Duodenal mucosa (tissue), 2 donors: ENCODE data around the gene MAP4K1.
"Not testable (repeated sequence)": the region's sequence is repeated elsewhere in the genome, so short reads cannot be mapped to it uniquely, and the experiment has no call there.

Source experiments
- H3K27ac ChIP-seq: one replicate; pipeline ENCODE4 v1.7.0; 2013; ENCODE audit warnings: low read depth, low read length
- H3K27me3 ChIP-seq, 2 donors: one replicate each; pipeline ENCODE4 v1.7.0; 2013; ENCODE audit warnings: low read length in 2 of 2, control low read depth in 1 of 2; ENCODE audit not compliant: insufficient read depth in 2 of 2, control insufficient read depth in 1 of 2
- H3K36me3 ChIP-seq, 2 donors: one replicate each; pipeline ENCODE4 v1.7.0; 2013; ENCODE audit warnings: low read length in 2 of 2, control low read depth in 1 of 2; ENCODE audit not compliant: insufficient read depth in 2 of 2, control insufficient read depth in 1 of 2
- H3K4me1 ChIP-seq, 2 donors: one replicate each; pipeline ENCODE4 v1.7.0; 2013; ENCODE audit warnings: low read length in 2 of 2, control low read depth in 1 of 2; ENCODE audit not compliant: insufficient read depth in 2 of 2, control insufficient read depth in 1 of 2
- H3K4me3 ChIP-seq, 2 donors: one replicate each; pipeline ENCODE4 v1.7.0; 2013; ENCODE audit warnings: low read length in 2 of 2, low read depth in 1 of 2
- H3K9ac ChIP-seq, 2 donors: one replicate each; pipeline ENCODE4 v1.7.0; 2013; ENCODE audit warnings: low read length in 2 of 2, low read depth in 1 of 2
- H3K9me3 ChIP-seq, 2 donors: one replicate each; pipeline ENCODE4 v1.7.0; 2013; ENCODE audit warnings: low read length in 2 of 2, control low read depth in 1 of 2; ENCODE audit not compliant: control insufficient read depth in 1 of 2

Gene MAP4K1

GRCh38 chr19:38624822-38625221 is 7.1 kb upstream of the MAP4K1 start:
- H3K4me1 ChIP-seq, result peaks cover 5 to 6% of the 10 kb centered on the region in 2 donors
- H3K4me3 ChIP-seq, result no peak overlapping the region
- H3K27ac ChIP-seq, result no peak overlapping the region
- peaks cover 39 to 87% of the 10 kb centered on the region in 2 donors for H3K36me3 ChIP-seq
- H3K9ac ChIP-seq, result no peak overlapping the region
- no peaks in the 10 kb centered on the region for H3K9me3 ChIP-seq
- H3K27me3 ChIP-seq, result no peaks in the 10 kb centered on the region

GRCh38 chr19:38619361-38620174 is 1.8 kb upstream of the MAP4K1 start:
- peak overlapping the region; percentile 93 to 100 for H3K4me3 ChIP-seq
- H3K4me1 ChIP-seq, result peaks cover 16 to 19% of the 10 kb centered on the region in 2 donors
- H3K36me3 ChIP-seq, result peaks cover 17 to 37% of the 10 kb centered on the region in 2 donors
- H3K9ac ChIP-seq, result peak overlapping the region; percentile 95 to 96
- peak overlapping the region; percentile 74 for H3K27ac ChIP-seq
- no peaks in the 10 kb centered on the region for H3K9me3 ChIP-seq
- no peaks in the 10 kb centered on the region for H3K27me3 ChIP-seq

GRCh38 chr19:38618590-38619360 is 1.0 kb upstream of the MAP4K1 start, which contains the start of gene EIF3K:
EIF3K (plus strand) TSS chr19:38619188; CDS start chr19:38619269, 81 bp downstream.
- Histone ChIP-seq H3K4me1 (peaks cover 16 to 19% of the 10 kb centered on the region in 2 donors), H3K27ac (peak within 1 kb of the TSS; percentile 74), H3K9me3 (no peaks in the 10 kb centered on the region), H3K4me3 (peak within 1 kb of the TSS; percentile 93 to 100), H3K27me3 (no peaks in the 10 kb centered on the region), H3K36me3 (peaks cover 11 to 30% of the 10 kb centered on the region in 2 donors), H3K9ac (peak within 1 kb of the TSS; percentile 95 to 96)

GRCh38 chr19:38617283-38617763 is 430 bp downstream of the MAP4K1 start:
- no peaks in the 10 kb centered on the region for H3K27me3 ChIP-seq
- H3K4me1 ChIP-seq, result peaks cover 16 to 19% of the 10 kb centered on the region in 2 donors
- H3K9me3 ChIP-seq, result no peaks in the 10 kb centered on the region
- H3K4me3 ChIP-seq, result peak overlapping the region; percentile 93 to 100
- peak overlapping the region; percentile 15 to 76 for H3K9ac ChIP-seq
- peaks cover 8 to 22% of the 10 kb centered on the region in 2 donors for H3K36me3 ChIP-seq
- H3K27ac ChIP-seq, result no peak overlapping the region

GRCh38 chr19:38616265-38616664 is 1.5 kb downstream of the MAP4K1 start:
- H3K9me3 ChIP-seq, result no peaks in the 10 kb centered on the region
- H3K4me1 ChIP-seq, result peaks cover 16 to 19% of the 10 kb centered on the region in 2 donors
- no peak overlapping the region for H3K27ac ChIP-seq
- H3K4me3 ChIP-seq, result no peak overlapping the region
- peak overlapping the region in 1 of 2 donors; percentile 23 for H3K9ac ChIP-seq
- H3K27me3 ChIP-seq, result no peaks in the 10 kb centered on the region
- peaks cover 3 to 11% of the 10 kb centered on the region in 2 donors for H3K36me3 ChIP-seq

GRCh38 chr19:38615007-38615581 is 2.7 kb downstream of the MAP4K1 start:
- Histone ChIP-seq H3K27ac (no peak overlapping the region), H3K9me3 (no peaks in the 10 kb centered on the region), H3K4me3 (no peak overlapping the region), H3K27me3 (no peaks in the 10 kb centered on the region), H3K4me1 (peaks cover 12 to 16% of the 10 kb centered on the region in 2 donors), H3K9ac (no peak overlapping the region), H3K36me3 (peaks cover under 1 to 1% of the 10 kb centered on the region in 2 donors)

- Histone ChIP-seq H3K9ac (no peak overlapping the region), H3K4me3 (no peak overlapping the region), H3K4me1 (peaks cover 7 to 9% of the 10 kb centered on the region in 2 donors), H3K27ac (no peak overlapping the region), H3K36me3 (no peaks in the 10 kb centered on the region), H3K9me3 (no peaks in the 10 kb centered on the region), H3K27me3 (no peaks in the 10 kb centered on the region)
Measured at GRCh38 chr19:38614289-38614688, 3.5 kb downstream of the MAP4K1 start.

- Histone ChIP-seq H3K27ac (no peak overlapping the region), H3K9me3 (no peaks in the 10 kb centered on the region), H3K9ac (no peak overlapping the region), H3K4me3 (no peak overlapping the region), H3K27me3 (no peaks in the 10 kb centered on the region), H3K4me1 (no peaks in the 10 kb centered on the region), H3K36me3 (no peaks in the 10 kb centered on the region)
Measured at GRCh38 chr19:38606131-38606530, 11.6 kb downstream of the MAP4K1 start.

- H3K4me3 ChIP-seq, H3K27me3 ChIP-seq, H3K9me3 ChIP-seq, H3K27ac ChIP-seq, H3K4me1 ChIP-seq, H3K9ac ChIP-seq, H3K36me3 ChIP-seq: not testable (repeated sequence)
Measured at GRCh38 chr19:38602856-38603255, 14.9 kb downstream of the MAP4K1 start.
